Liver (tissue), 3 donors: Measurements from ENCODE around the gene PCCB.

ENCODE experiments used
- ATF3 ChIP-seq: IDR thresholded peaks from 2 replicates; pipeline ENCODE4 v1.6.1; 2016; ENCODE audit warnings: antibody characterized with exemption
- FOXA1 ChIP-seq: IDR thresholded peaks from 2 replicates; pipeline ENCODE4 v1.6.1; 2016; ENCODE audit warnings: antibody characterized with exemption
- GABPA ChIP-seq, 2 donors: IDR thresholded peaks in 1 of 2; conservative IDR thresholded peaks in 1 of 2; 2 replicates each; pipeline ENCODE4 v1.6.1; 2016; ENCODE audit warnings: antibody characterized with exemption in 2 of 2, mild to moderate bottlenecking in 1 of 2, moderate library complexity in 1 of 2
- HNF4A ChIP-seq, 2 donors: conservative IDR thresholded peaks; 2 replicates each; pipeline ENCODE4 v1.6.1; 2016; ENCODE audit warnings: antibody characterized with exemption in 2 of 2, mild to moderate bottlenecking in 2 of 2
- HNF4G ChIP-seq: IDR thresholded peaks from 2 replicates; pipeline ENCODE4 v1.6.1; 2016; ENCODE audit warnings: antibody characterized with exemption
- JUND ChIP-seq, 2 donors: IDR thresholded peaks; 2 replicates each; pipeline ENCODE4 v1.6.1; 2016; ENCODE audit warnings: antibody characterized with exemption in 2 of 2
- REST ChIP-seq: IDR thresholded peaks from 2 replicates; pipeline ENCODE4 v1.6.1; 2016; ENCODE audit warnings: antibody characterized with exemption, mild to moderate bottlenecking
- ZBTB33 ChIP-seq: IDR thresholded peaks from 2 replicates; pipeline ENCODE4 v1.6.1; 2016; ENCODE audit warnings: antibody characterized with exemption
- TF ChIP-seq, protein P1 (sequence below): fragments of 150-350 bp; IDR thresholded peaks from 2 replicates; pipeline ENCODE4 v1.5.1; 2017; ENCODE audit warnings: improper control_type of control experiment, low read depth, low read length; ENCODE audit not compliant: missing input control
- donor health status: healthy.
- donor health status: healthy.

GRCh38 chr3:136378011-136378410 lies 127.9 kb downstream of the PCCB start:
- TF ChIP-seq, protein P1, sequence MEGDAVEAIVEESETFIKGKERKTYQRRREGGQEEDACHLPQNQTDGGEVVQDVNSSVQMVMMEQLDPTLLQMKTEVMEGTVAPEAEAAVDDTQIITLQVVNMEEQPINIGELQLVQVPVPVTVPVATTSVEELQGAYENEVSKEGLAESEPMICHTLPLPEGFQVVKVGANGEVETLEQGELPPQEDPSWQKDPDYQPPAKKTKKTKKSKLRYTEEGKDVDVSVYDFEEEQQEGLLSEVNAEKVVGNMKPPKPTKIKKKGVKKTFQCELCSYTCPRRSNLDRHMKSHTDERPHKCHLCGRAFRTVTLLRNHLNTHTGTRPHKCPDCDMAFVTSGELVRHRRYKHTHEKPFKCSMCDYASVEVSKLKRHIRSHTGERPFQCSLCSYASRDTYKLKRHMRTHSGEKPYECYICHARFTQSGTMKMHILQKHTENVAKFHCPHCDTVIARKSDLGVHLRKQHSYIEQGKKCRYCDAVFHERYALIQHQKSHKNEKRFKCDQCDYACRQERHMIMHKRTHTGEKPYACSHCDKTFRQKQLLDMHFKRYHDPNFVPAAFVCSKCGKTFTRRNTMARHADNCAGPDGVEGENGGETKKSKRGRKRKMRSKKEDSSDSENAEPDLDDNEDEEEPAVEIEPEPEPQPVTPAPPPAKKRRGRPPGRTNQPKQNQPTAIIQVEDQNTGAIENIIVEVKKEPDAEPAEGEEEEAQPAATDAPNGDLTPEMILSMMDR, result no peak
- TF ChIP-seq GABPA (IDR thresholded peaks at IDR 0.05 in 1 of 2, conservative IDR thresholded peaks at IDR 0.05 in 1 of 2) (no peak), FOXA1 (no peak), HNF4G (no peak), HNF4A (conservative IDR thresholded peaks at IDR 0.05) (no peak), JUND (IDR thresholded peaks at IDR 0.05) (no peak), ZBTB33 (no peak), ATF3 (no peak), REST (no peak)
